ENCODE data around the gene ARHGAP32. TPM values are rescaled to one million over a fixed set of nuclear protein-coding genes. Genes with fewer than 3 reads are reported as not detected.

The ARHGAP32 gene
- total RNA-seq, 3 donors from 2014 or later: 44.2 to 95.5 (median 62.0) TPM

- DNase-seq (no peak), ATAC-seq (peak; percentile 38)
- no peaks in the 10 kb centered on the region for H3K4me1 ChIP-seq (ENCODE audit: low read depth)
- no peaks in the 10 kb centered on the region for H3K9me3 ChIP-seq
- no peaks in the 10 kb centered on the region for H3K36me3 ChIP-seq (ENCODE audit: low read depth)
- no peak for TF ChIP-seq CTCF (IDR thresholded peaks at IDR 0.05)
- intact Hi-C loops (cut with DNase I, micrococcal nuclease): no loop called here
- H3K4me3 ChIP-seq: no peak overlapping the region
Observed at GRCh38 chr11:129234978-129235377, 42.9 kb upstream of the ARHGAP32 start.

GRCh38 chr11:129230006-129230405 lies 37.9 kb upstream of the ARHGAP32 start:
- ATAC-seq: no peak
- DNase-seq: no peak

GRCh38 chr11:129226207-129226798 lies 34.2 kb upstream of the ARHGAP32 start:
- no peaks in the 10 kb centered on the region for H3K36me3 ChIP-seq (ENCODE audit: low read depth)
- no peak overlapping the region for H3K4me3 ChIP-seq
- intact Hi-C loops (cut with DNase I, micrococcal nuclease): no loop called here
- no peaks in the 10 kb centered on the region for H3K4me1 ChIP-seq (ENCODE audit: low read depth)
- ATAC-seq (no peak), DNase-seq (no peak)
- TF ChIP-seq CTCF (IDR thresholded peaks at IDR 0.05): no peak
- H3K9me3 ChIP-seq: peaks cover 20% of the 10 kb centered on the region

More at GRCh38 chr11:129230006-129230405, 37.9 kb upstream of the ARHGAP32 start:
- Histone ChIP-seq H3K36me3 (ENCODE audit: low read depth) (no peaks in the 10 kb centered on the region), H3K9me3 (peaks cover 20% of the 10 kb centered on the region), H3K4me1 (ENCODE audit: low read depth) (no peaks in the 10 kb centered on the region), H3K4me3 (no peak overlapping the region)
- no peak for TF ChIP-seq CTCF (IDR thresholded peaks at IDR 0.05)
- intact Hi-C loops (cut with DNase I, micrococcal nuclease): no loop called here

GRCh38 chr11:129225190-129225589 lies 33.1 kb upstream of the ARHGAP32 start:
- ATAC-seq (peak; percentile 77), DNase-seq (no peak)
- Histone ChIP-seq H3K4me1 (ENCODE audit: low read depth) (no peaks in the 10 kb centered on the region), H3K9me3 (peaks cover 20% of the 10 kb centered on the region), H3K4me3 (no peak overlapping the region), H3K36me3 (ENCODE audit: low read depth) (no peaks in the 10 kb centered on the region)
- no peak for TF ChIP-seq CTCF (IDR thresholded peaks at IDR 0.05)
- intact Hi-C loops (cut with DNase I, micrococcal nuclease): no loop called here

- H3K36me3 ChIP-seq (ENCODE audit: low read depth): no peaks in the 10 kb centered on the region
- intact Hi-C loops (cut with DNase I, micrococcal nuclease): no loop called here
- no peak overlapping the region for H3K4me3 ChIP-seq
- H3K9me3 ChIP-seq: peaks cover 20% of the 10 kb centered on the region
- TF ChIP-seq CTCF (IDR thresholded peaks at IDR 0.05): no peak
- H3K4me1 ChIP-seq (ENCODE audit: low read depth): no peaks in the 10 kb centered on the region
- ATAC-seq (no peak), DNase-seq (no peak)
Observed at GRCh38 chr11:129224538-129224937, 32.4 kb upstream of the ARHGAP32 start.

- DNase-seq (no peak), ATAC-seq (no peak)
- H3K9me3 ChIP-seq: peaks cover 20% of the 10 kb centered on the region
- no peaks in the 10 kb centered on the region for H3K36me3 ChIP-seq (ENCODE audit: low read depth)
- TF ChIP-seq CTCF (IDR thresholded peaks at IDR 0.05): no peak
- no peak overlapping the region for H3K4me3 ChIP-seq
- intact Hi-C loops (cut with DNase I, micrococcal nuclease): no loop called here
- no peaks in the 10 kb centered on the region for H3K4me1 ChIP-seq (ENCODE audit: low read depth)
Observed at GRCh38 chr11:129223701-129224149, 31.6 kb upstream of the ARHGAP32 start.
